Hepatocyte (in vitro differentiated cells): ENCODE measurements around the gene GALNTL6.

ENCODE experiments used
- EZH2 ChIP-seq: fragments of 200-600 bp; sonication (generic); IDR thresholded peaks from 2 replicates; pipeline ENCODE4 v1.6.1; 2016; ENCODE audit warnings: antibody characterized with exemption, mild to moderate bottlenecking, borderline replicate concordance
- TF ChIP-seq, protein P1 (sequence below): fragments of 200-600 bp; sonication (generic); IDR thresholded peaks from 2 replicates; pipeline ENCODE4 v1.5.1; 2016; ENCODE audit warnings: antibody characterized with exemption, mild to moderate bottlenecking; ENCODE audit not compliant: poor library complexity

DNA sequence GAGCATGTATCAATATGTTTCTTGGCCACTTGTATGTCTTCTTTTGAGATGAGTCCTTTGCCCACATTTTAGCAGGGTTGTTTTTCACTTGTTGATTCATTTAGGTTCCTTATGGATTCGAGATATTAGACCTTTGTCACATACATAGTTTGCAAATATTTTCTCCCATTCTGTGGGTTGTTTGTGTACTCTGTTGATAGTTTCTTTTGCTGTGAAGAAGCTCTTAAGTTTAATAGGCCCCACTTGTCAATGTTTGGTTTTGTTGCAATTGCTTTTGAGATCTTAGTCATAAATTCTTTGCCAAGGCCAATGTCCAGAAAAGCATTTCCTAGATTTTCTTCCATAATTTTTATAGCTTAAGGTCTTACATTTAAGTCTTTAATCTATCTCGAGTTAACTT is 1074.8 kb downstream of the GALNTL6 start:
- TF ChIP-seq, protein P1, sequence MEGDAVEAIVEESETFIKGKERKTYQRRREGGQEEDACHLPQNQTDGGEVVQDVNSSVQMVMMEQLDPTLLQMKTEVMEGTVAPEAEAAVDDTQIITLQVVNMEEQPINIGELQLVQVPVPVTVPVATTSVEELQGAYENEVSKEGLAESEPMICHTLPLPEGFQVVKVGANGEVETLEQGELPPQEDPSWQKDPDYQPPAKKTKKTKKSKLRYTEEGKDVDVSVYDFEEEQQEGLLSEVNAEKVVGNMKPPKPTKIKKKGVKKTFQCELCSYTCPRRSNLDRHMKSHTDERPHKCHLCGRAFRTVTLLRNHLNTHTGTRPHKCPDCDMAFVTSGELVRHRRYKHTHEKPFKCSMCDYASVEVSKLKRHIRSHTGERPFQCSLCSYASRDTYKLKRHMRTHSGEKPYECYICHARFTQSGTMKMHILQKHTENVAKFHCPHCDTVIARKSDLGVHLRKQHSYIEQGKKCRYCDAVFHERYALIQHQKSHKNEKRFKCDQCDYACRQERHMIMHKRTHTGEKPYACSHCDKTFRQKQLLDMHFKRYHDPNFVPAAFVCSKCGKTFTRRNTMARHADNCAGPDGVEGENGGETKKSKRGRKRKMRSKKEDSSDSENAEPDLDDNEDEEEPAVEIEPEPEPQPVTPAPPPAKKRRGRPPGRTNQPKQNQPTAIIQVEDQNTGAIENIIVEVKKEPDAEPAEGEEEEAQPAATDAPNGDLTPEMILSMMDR = no peak
- no peak for TF ChIP-seq EZH2
